Mucosa of descending colon (tissue), 3 donors: ENCODE measurements around the gene QSOX2. TPM values are rescaled to one million over a fixed set of nuclear protein-coding genes. Genes with fewer than 3 reads are reported as not detected.

ENCODE experiments used
- ATAC-seq: fragments of 200-7000 bp; cut with Tn5 transposase; one replicate; pipeline ENCODE4 v1.9.1; 2020; ENCODE audit warnings: mild to moderate bottlenecking, moderate library complexity
- DNase-seq, 3 donors: peaks; one replicate each; pipeline ENCODE4 v3.0.0-alpha.2; 2020
- H3K36me3 ChIP-seq: fragments of 200-600 bp; one replicate; pipeline ENCODE4 v1.8.0; 2021; ENCODE audit warnings: low read depth, mild to moderate bottlenecking
- H3K4me1 ChIP-seq: fragments of 200-600 bp; one replicate; pipeline ENCODE4 v1.8.0; 2021; ENCODE audit warnings: low read depth, mild to moderate bottlenecking
- H3K4me3 ChIP-seq: fragments of 200-600 bp; one replicate; pipeline ENCODE4 v1.8.0; 2021; ENCODE audit warnings: mild to moderate bottlenecking
- H3K9me3 ChIP-seq: fragments of 200-600 bp; one replicate; pipeline ENCODE4 v1.8.0; 2021; ENCODE audit warnings: mild to moderate bottlenecking
- intact Hi-C, 2 donors: fragments of 100-400 bp; cut with DNase I in 1 of 2; cut with micrococcal nuclease in 1 of 2; formaldehyde crosslinking; loops; one replicate each; pipeline versions ENCODE4 v1.11.0 to v1.11.1; 2022; cut with DNase I, micrococcal nuclease
- long read RNA-seq, 2 donors: library from polyadenylated mRNA; unstranded; transcript quantifications; one replicate each; pipeline ENCODE4 v2.0.0, GENCODE V29; 2019 to 2021
- total RNA-seq, 3 donors: library from RNA; stranded (reverse); fragmentation: NEBNext Ultra II Directional in 2 of 3; extraction: Animal tissue kit (Norgen Biotek cat#: 25700) in 2 of 3; gene quantifications; one replicate each; pipeline versions ENCODE4 v1.2.1 to v1.2.4, GENCODE V29; 2021 to 2023
- TF ChIP-seq, protein P1 (sequence below): fragments of 200-600 bp; IDR thresholded peaks from one replicate; pipeline ENCODE4 v1.8.0; 2022; ENCODE audit warnings: antibody characterized with exemption, mild to moderate bottlenecking
- donor health status: DM: no; HTN: no; CAD: no; lungs with moderate emphysema.
- donor health status: DM: no; HTN: no; CAD: no.
- donor health status: DM: no; HTN: yes; CAD: no.

The QSOX2 gene, protein sequence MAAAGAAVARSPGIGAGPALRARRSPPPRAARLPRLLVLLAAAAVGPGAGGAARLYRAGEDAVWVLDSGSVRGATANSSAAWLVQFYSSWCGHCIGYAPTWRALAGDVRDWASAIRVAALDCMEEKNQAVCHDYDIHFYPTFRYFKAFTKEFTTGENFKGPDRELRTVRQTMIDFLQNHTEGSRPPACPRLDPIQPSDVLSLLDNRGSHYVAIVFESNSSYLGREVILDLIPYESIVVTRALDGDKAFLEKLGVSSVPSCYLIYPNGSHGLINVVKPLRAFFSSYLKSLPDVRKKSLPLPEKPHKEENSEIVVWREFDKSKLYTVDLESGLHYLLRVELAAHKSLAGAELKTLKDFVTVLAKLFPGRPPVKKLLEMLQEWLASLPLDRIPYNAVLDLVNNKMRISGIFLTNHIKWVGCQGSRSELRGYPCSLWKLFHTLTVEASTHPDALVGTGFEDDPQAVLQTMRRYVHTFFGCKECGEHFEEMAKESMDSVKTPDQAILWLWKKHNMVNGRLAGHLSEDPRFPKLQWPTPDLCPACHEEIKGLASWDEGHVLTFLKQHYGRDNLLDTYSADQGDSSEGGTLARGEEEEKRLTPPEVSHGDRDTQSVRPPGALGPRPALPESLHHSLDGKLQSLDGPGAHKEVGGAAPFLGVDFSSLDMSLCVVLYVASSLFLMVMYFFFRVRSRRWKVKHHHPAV
- 1 to 10 TPM; 6.1 to 8.1 (median 7.1) TPM for total RNA-seq
- long read RNA-seq, donor 1, partial matches to known transcripts, result 2 of 4 reads
- long read RNA-seq, donor 1, other reads (novel, unspliced or antisense), result 2 of 4 reads
- long read RNA-seq, donor 2, partial matches to known transcripts, result 0 of 1 reads
- long read RNA-seq, donor 2, other reads (novel, unspliced or antisense), result 1 of 1 reads

DNA sequence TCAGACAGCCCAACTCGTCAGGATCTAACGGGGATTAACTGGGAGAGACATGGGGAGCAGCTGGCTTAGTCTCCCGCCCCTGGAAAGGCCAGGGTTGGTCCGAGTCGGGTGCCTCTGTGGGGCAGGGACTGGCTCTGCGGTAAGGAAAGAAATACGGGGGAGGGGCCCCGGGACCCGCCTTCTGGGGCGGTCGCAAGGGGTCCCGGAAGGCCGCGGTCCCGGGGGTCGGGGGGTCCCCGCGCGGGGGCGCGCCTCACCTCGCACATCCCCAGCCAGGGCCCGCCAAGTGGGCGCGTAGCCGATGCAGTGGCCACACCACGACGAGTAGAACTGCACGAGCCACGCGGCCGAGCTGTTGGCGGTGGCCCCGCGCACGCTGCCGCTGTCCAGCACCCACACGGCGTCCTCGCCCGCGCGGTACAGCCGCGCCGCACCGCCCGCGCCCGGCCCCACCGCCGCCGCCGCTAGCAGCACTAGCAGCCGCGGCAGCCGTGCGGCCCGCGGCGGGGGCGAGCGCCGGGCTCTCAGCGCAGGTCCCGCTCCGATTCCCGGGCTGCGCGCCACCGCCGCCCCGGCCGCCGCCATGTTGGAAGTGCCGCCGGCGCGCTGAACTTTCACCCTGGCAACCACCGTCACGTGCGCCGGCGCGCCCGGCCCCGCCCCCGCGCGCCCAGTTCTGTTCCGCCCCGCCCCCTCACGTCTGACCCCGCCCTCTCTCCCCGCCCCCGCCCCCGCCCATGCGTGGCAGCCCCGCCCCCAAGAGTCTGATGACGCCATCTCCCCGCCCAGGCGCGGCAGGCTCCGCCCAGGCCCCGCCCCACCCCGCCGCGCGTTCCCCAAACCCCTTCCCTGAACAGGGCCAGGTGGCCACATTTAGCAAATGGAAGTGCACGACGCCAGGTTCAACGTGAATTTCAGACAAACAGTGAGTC lies at the start of gene QSOX2:
TSS of gene QSOX2 (minus strand) at position 594 of the 932 bp plus-strand sequence. CDS start at position 585, 9 bp downstream.
- peak; percentile 95 for ATAC-seq
- intact Hi-C loops, result no loop called here
- Histone ChIP-seq H3K4me3 (peak within 1 kb of the TSS; percentile 63), H3K36me3 (no peaks in the 10 kb centered on the region), H3K9me3 (no peaks in the 10 kb centered on the region), H3K4me1 (peaks cover 9% of the 10 kb centered on the region)
- DNase-seq, result peak; percentile 87 to 90 (median 89)
- TF ChIP-seq, protein P1, sequence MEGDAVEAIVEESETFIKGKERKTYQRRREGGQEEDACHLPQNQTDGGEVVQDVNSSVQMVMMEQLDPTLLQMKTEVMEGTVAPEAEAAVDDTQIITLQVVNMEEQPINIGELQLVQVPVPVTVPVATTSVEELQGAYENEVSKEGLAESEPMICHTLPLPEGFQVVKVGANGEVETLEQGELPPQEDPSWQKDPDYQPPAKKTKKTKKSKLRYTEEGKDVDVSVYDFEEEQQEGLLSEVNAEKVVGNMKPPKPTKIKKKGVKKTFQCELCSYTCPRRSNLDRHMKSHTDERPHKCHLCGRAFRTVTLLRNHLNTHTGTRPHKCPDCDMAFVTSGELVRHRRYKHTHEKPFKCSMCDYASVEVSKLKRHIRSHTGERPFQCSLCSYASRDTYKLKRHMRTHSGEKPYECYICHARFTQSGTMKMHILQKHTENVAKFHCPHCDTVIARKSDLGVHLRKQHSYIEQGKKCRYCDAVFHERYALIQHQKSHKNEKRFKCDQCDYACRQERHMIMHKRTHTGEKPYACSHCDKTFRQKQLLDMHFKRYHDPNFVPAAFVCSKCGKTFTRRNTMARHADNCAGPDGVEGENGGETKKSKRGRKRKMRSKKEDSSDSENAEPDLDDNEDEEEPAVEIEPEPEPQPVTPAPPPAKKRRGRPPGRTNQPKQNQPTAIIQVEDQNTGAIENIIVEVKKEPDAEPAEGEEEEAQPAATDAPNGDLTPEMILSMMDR, result no peak

DNA sequence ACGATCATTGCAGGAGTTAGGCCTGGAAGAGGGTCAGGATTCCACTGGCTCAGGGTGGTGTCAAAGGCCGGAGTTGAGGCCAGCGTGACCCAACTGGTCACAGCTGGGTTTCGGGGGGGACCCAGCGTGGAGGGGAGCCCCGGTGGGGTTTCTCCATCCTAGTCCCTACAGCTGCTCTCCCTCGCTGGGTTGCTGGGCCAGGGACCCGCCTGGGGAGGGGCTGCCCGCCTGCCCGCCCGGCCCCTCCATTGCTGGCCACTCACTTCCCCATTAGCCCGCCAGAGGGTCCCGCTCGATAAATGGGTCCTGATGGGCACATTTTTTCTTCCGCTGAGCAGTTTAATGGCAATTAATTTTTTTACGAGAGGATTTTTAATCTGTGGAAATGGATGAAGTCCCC lies 49.4 kb upstream of the QSOX2 start:
- intact Hi-C loops, result no loop called here
- no peaks in the 10 kb centered on the region for H3K9me3 ChIP-seq
- TF ChIP-seq, protein P1, result no peak
- no peaks in the 10 kb centered on the region for H3K36me3 ChIP-seq
- peaks cover 9% of the 10 kb centered on the region for H3K4me1 ChIP-seq
- ATAC-seq (no peak), DNase-seq (peak in 1 of 3 donors; percentile 33)
- H3K4me3 ChIP-seq, result no peak overlapping the region

- no peak for ATAC-seq
- Histone ChIP-seq H3K4me1 (peaks cover 9% of the 10 kb centered on the region), H3K9me3 (no peaks in the 10 kb centered on the region), H3K4me3 (no peak overlapping the region), H3K36me3 (no peaks in the 10 kb centered on the region)
- TF ChIP-seq, protein P1, result no peak
- DNase-seq, result peak in 1 of 3 donors; percentile 30
- intact Hi-C loops, result no loop called here
Observed at GRCh38 chr9:136294437-136294836, 48.8 kb upstream of the QSOX2 start.

- Histone ChIP-seq H3K9me3 (no peaks in the 10 kb centered on the region), H3K4me1 (peaks cover 9% of the 10 kb centered on the region), H3K4me3 (no peak overlapping the region), H3K36me3 (no peaks in the 10 kb centered on the region)
- TF ChIP-seq, protein P1, result no peak
- DNase-seq (peak in 1 of 3 donors; percentile 29), ATAC-seq (no peak)
- intact Hi-C loops, result no loop called here
Observed at GRCh38 chr9:136293476-136294077, 48.0 kb upstream of the QSOX2 start.
